ENCODE data around the gene CDCA5. TPM values are rescaled to one million over a fixed set of nuclear protein-coding genes. Genes with fewer than 3 reads are reported as not detected.

The CDCA5 gene
- 6.0 and 7.1 TPM in 2 replicates for total RNA-seq
- long read RNA-seq, transcript CDCA5-201 (6 exons, 2,587 nt), result major isoform, 36 of 44 reads
- long read RNA-seq, partial matches to known transcripts, result 2 of 44 reads
- long read RNA-seq, other reads (novel, unspliced or antisense), result 2 of 44 reads

DNA sequence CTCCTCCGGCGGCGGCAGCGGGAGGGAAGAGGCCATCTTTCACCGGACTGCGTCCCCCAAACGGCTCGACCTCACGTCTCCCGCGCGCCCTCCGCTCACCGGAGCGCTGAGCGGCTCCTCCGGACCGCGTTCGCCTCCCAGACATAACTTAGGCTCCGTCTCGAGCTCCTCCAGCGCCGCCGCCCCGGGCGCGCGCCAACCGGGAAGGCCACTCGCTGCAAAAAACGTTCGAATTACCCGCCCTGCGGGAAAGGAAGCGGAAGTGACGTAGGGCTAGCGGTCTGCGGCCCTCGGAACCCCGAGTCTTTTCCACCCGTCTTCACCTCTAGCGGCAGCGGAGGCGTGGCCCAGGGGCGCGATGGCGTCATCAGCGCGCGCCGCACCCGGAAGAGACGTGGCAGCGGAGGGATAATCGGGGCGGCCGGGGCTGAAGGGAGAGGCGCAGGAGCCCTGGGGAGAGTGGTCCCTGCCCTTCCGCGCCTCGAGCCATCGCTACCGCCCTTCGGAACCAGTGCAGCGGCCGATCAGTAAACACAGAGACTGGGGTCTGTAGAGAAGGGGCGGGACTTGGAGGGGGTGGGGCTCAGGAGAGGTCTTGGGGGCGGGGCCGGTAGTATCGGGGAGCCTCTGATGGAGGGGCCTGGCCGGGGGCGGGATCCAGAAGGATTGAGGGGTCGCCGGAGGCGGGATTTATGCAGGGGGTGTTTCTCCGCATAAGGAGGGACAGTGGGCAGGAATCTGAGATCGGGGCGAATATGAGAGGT lies at the start of gene CDCA5, which contains the start of gene ZFPL1:
Gene CDCA5 (minus strand): TSS at position 207 of the 764 bp plus-strand sequence. CDS start 62 bp downstream, at position 145.
Gene ZFPL1 (plus strand): TSS at position 389 of the 764 bp plus-strand sequence. CDS start 477 bp downstream, outside the sequence.
- no peaks in the 10 kb centered on the region for H3K9me3 Mint-ChIP-seq (ENCODE audit: unreplicated experiment)
- peaks cover 13% of the 10 kb centered on the region for H3K36me3 Mint-ChIP-seq (ENCODE audit: unreplicated experiment)
- H3K4me3 Mint-ChIP-seq (ENCODE audit: unreplicated experiment), result peak within 1 kb of the TSS; percentile 93
- DNase-seq (ENCODE audit: extremely low spot score, unreplicated experiment), result peak; percentile 99
- H3K27ac Mint-ChIP-seq (ENCODE audit: unreplicated experiment), result peak within 1 kb of the TSS; percentile 97
- H3K27me3 Mint-ChIP-seq (ENCODE audit: unreplicated experiment), result no peaks in the 10 kb centered on the region
- TF ChIP-seq, protein P1, sequence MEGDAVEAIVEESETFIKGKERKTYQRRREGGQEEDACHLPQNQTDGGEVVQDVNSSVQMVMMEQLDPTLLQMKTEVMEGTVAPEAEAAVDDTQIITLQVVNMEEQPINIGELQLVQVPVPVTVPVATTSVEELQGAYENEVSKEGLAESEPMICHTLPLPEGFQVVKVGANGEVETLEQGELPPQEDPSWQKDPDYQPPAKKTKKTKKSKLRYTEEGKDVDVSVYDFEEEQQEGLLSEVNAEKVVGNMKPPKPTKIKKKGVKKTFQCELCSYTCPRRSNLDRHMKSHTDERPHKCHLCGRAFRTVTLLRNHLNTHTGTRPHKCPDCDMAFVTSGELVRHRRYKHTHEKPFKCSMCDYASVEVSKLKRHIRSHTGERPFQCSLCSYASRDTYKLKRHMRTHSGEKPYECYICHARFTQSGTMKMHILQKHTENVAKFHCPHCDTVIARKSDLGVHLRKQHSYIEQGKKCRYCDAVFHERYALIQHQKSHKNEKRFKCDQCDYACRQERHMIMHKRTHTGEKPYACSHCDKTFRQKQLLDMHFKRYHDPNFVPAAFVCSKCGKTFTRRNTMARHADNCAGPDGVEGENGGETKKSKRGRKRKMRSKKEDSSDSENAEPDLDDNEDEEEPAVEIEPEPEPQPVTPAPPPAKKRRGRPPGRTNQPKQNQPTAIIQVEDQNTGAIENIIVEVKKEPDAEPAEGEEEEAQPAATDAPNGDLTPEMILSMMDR (IDR thresholded peaks at IDR 0.05), result no peak
- H3K4me1 Mint-ChIP-seq (ENCODE audit: unreplicated experiment), result peaks cover 31% of the 10 kb centered on the region

- Mint-ChIP-seq H3K27ac (ENCODE audit: unreplicated experiment) (peak overlapping the region; percentile 100), H3K27me3 (ENCODE audit: unreplicated experiment) (no peaks in the 10 kb centered on the region), H3K4me1 (ENCODE audit: unreplicated experiment) (peaks cover 24% of the 10 kb centered on the region), H3K9me3 (ENCODE audit: unreplicated experiment) (no peaks in the 10 kb centered on the region), H3K4me3 (ENCODE audit: unreplicated experiment) (peak overlapping the region; percentile 97), H3K36me3 (ENCODE audit: unreplicated experiment) (peaks cover 5% of the 10 kb centered on the region)
- TF ChIP-seq, protein P1 (IDR thresholded peaks at IDR 0.05), result no peak
- no peak for DNase-seq (ENCODE audit: extremely low spot score, unreplicated experiment)
Measured at GRCh38 chr11:65132988-65133700, 49.3 kb upstream of the CDCA5 start.

GRCh38 chr11:65132238-65132987 lies 48.6 kb upstream of the CDCA5 start:
- Mint-ChIP-seq H3K27ac (ENCODE audit: unreplicated experiment) (peak overlapping the region; percentile 100), H3K4me1 (ENCODE audit: unreplicated experiment) (peaks cover 24% of the 10 kb centered on the region), H3K36me3 (ENCODE audit: unreplicated experiment) (peaks cover 5% of the 10 kb centered on the region), H3K9me3 (ENCODE audit: unreplicated experiment) (no peaks in the 10 kb centered on the region), H3K27me3 (ENCODE audit: unreplicated experiment) (no peaks in the 10 kb centered on the region), H3K4me3 (ENCODE audit: unreplicated experiment) (peak overlapping the region; percentile 97)
- TF ChIP-seq, protein P1 (IDR thresholded peaks at IDR 0.05), result no peak
- DNase-seq (ENCODE audit: extremely low spot score, unreplicated experiment), result no peak

DNA sequence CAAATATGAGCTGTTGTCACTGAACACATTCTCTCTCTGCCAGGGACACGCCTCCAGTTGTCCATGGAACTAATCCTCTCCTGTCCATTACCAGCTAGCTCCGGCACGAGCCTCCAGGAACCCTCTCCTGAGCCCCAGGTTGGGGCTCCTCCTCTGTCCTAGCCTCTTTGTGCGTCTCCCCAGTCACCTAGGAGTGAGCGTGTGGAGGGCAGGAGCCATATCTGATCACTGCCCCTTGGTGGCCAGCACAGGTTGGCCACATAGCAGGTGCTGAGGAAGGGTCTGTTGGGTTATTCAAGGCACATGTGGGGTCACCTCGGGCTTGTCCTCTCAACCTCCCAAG lies 48.0 kb upstream of the CDCA5 start:
- Mint-ChIP-seq H3K4me1 (ENCODE audit: unreplicated experiment) (peaks cover 24% of the 10 kb centered on the region), H3K4me3 (ENCODE audit: unreplicated experiment) (no peak overlapping the region), H3K27me3 (ENCODE audit: unreplicated experiment) (no peaks in the 10 kb centered on the region), H3K36me3 (ENCODE audit: unreplicated experiment) (peaks cover 7% of the 10 kb centered on the region), H3K27ac (ENCODE audit: unreplicated experiment) (no peak overlapping the region), H3K9me3 (ENCODE audit: unreplicated experiment) (no peaks in the 10 kb centered on the region)
- TF ChIP-seq, protein P1 (IDR thresholded peaks at IDR 0.05), result no peak
- DNase-seq (ENCODE audit: extremely low spot score, unreplicated experiment), result no peak

All from osteocyte (in vitro differentiated cells).